HCT116 (cell line): Measurements from ENCODE around the gene CAPN1. TPM values are rescaled to one million over a fixed set of nuclear protein-coding genes. Genes with fewer than 3 reads are reported as not detected.

Source experiments
- ATAC-seq: fragments of 200-7000 bp; cut with Tn5 transposase; 2 replicates; pipeline ENCODE4 v1.9.1; 2020; ENCODE audit warnings: mild to moderate bottlenecking, moderate library complexity
- BruUV-seq: library from RNA; stranded (reverse); fragments of 400-500 nt; replicated peaks from 2 replicates; lab custom pipeline; 2021; lab: Mats Ljungman, UMichigan
- CTCF ChIA-PET: fragments of 300-600 bp; sonication (Branson Sonifier 250); formaldehyde crosslinking; loops from one replicate; lab custom pipeline; 2021; ENCODE audit warnings: antibody characterized with exemption; lab: Charles Lee
- POLR2A ChIA-PET: fragments of 300-600, 350-600 bp; sonication (Branson Sonifier 250); formaldehyde crosslinking; loops from one replicate; lab custom pipeline; 2021; ENCODE audit warnings: antibody characterized with exemption; lab: Charles Lee
- RAD21 ChIA-PET, 2 experiments: fragments of 300-600 bp; sonication (Branson Sonifier 250); formaldehyde crosslinking; loops; one replicate each; lab custom pipeline; 2023; ENCODE audit warnings: low total read pairs in 2 of 2; ENCODE audit not compliant: uncharacterized antibody in 2 of 2, unreplicated experiment in 2 of 2, low non-redundant PET in 1 of 2; lab: Charles Lee
- DNase-seq: peaks from one replicate; pipeline ENCODE4 v3.0.0-alpha.2; 2010; ENCODE audit warnings: low read depth, low spot score
- H2AFZ ChIP-seq: fragments of 200-600 bp; shearing (Covaris generic), sonication (generic); 2 replicates; pipeline ENCODE4 v1.6.1; 2017; ENCODE audit warnings: low read depth, mixed run types, mixed read lengths, antibody characterized with exemption, low read length; ENCODE audit not compliant: poor library complexity, severe bottlenecking
- H3K27ac ChIP-seq: 2 replicates; pipeline ENCODE4 v1.5.1; 2012; ENCODE audit warnings: low read depth, low read length
- H3K27me3 ChIP-seq: fragments of 200-600 bp; sonication (generic); 2 replicates; pipeline ENCODE4 v1.6.1; 2016; ENCODE audit warnings: mixed run types, low read length, mixed read lengths; ENCODE audit not compliant: insufficient read depth
- H3K36me3 ChIP-seq, 2 experiments: fragments of 200-500 bp in 1 of 2; fragments of 200-600 bp in 1 of 2; sonication (Bioruptor generic) in 1 of 2; sonication (generic) in 1 of 2; 2 replicates each; pipeline versions ENCODE4 v1.5.1 to v1.6.1; 2014 to 2016; ENCODE audit warnings: low read length in 2 of 2, inconsistent platforms in 1 of 2, mixed read lengths in 1 of 2, mixed run types in 1 of 2; ENCODE audit not compliant: insufficient read depth in 2 of 2, control insufficient read depth in 1 of 2
- H3K4me1 ChIP-seq, 2 experiments: fragments of 200-600 bp in 1 of 2; sonication (generic) in 1 of 2; 2 replicates each; pipeline versions ENCODE4 v1.5.1 to v1.6.1; 2012 to 2017; ENCODE audit warnings: low read length in 2 of 2, inconsistent platforms in 1 of 2, mild to moderate bottlenecking in 1 of 2, mixed read lengths in 1 of 2, mixed run types in 1 of 2, moderate library complexity in 1 of 2; ENCODE audit not compliant: insufficient read depth in 2 of 2, control insufficient read depth in 1 of 2
- H3K4me2 ChIP-seq: fragments of 200-600 bp; sonication (generic); 2 replicates; pipeline ENCODE4 v1.6.1; 2017; ENCODE audit warnings: mixed run types, low read length, mixed read lengths
- H3K4me3 ChIP-seq, 2 experiments: fragments of 200-600 bp in 1 of 2; sonication (generic) in 1 of 2; replicated peaks in 1 of 2; 2 replicates each; pipeline ENCODE4 v1.5.1; 2011 to 2016; ENCODE audit warnings: low read length in 2 of 2, control low read depth in 1 of 2, low read depth in 1 of 2, mild to moderate bottlenecking in 1 of 2, mixed read lengths in 1 of 2, mixed run types in 1 of 2
- H3K79me2 ChIP-seq: fragments of 200-600 bp; sonication (generic); 2 replicates; pipeline ENCODE4 v1.6.1; 2017; ENCODE audit warnings: mild to moderate bottlenecking, mixed run types, low read length, moderate library complexity, mixed read lengths; ENCODE audit not compliant: insufficient read depth
- H3K9ac ChIP-seq: fragments of 200-600 bp; sonication (generic); 2 replicates; pipeline ENCODE4 v1.6.1; 2016; ENCODE audit warnings: low read length, mixed read lengths
- H3K9me2 ChIP-seq: fragments of 200-600 bp; sonication (generic), shearing (Covaris generic); 2 replicates; pipeline ENCODE4 v1.6.1; 2017; ENCODE audit warnings: mixed run types, mild to moderate bottlenecking, moderate library complexity; ENCODE audit not compliant: insufficient read depth
- H3K9me3 ChIP-seq, 2 experiments: fragments of 200-500 bp in 1 of 2; fragments of 200-600 bp in 1 of 2; sonication (Bioruptor generic) in 1 of 2; sonication (generic) in 1 of 2; 2 replicates each; pipeline ENCODE4 v1.6.1; 2014 to 2017; ENCODE audit warnings: low read length in 2 of 2, mixed read lengths in 2 of 2, inconsistent platforms in 1 of 2, low read depth in 1 of 2, mild to moderate bottlenecking in 1 of 2, mixed run types in 1 of 2, moderate library complexity in 1 of 2; ENCODE audit not compliant: control insufficient read depth in 1 of 2, insufficient read depth in 1 of 2
- H4K20me1 ChIP-seq: fragments of 200-600 bp; sonication (generic), shearing (Covaris generic); 2 replicates; pipeline ENCODE4 v1.6.1; 2017; ENCODE audit warnings: mixed run types, mild to moderate bottlenecking, moderate library complexity; ENCODE audit not compliant: insufficient read depth
- CBX3 ChIP-seq: IDR thresholded peaks from 2 replicates; pipeline ENCODE4 v1.6.1; 2012; ENCODE audit warnings: low read depth
- CEBPB ChIP-seq: IDR thresholded peaks from 2 replicates; pipeline ENCODE4 v1.6.1; 2012; ENCODE audit warnings: low read depth
- CTCF ChIP-seq, 3 experiments: fragments of 200-600 bp in 1 of 3; sonication (generic) in 1 of 3; IDR thresholded peaks in 2 of 3; conservative IDR thresholded peaks in 1 of 3; 2 replicates each; pipeline ENCODE4 v1.5.1; 2012 to 2017; ENCODE audit warnings: low read depth in 2 of 3, low read length in 2 of 3, antibody characterized with exemption in 1 of 3, borderline replicate concordance in 1 of 3, control low read depth in 1 of 3, mild to moderate bottlenecking in 1 of 3, mixed read lengths in 1 of 3, mixed run types in 1 of 3, moderate library complexity in 1 of 3; ENCODE audit not compliant: insufficient read depth in 1 of 3
- EZH2 ChIP-seq: fragments of 200-600 bp; sonication (generic); IDR thresholded peaks from 2 replicates; pipeline ENCODE4 v1.6.1; 2017; ENCODE audit warnings: antibody characterized with exemption, mixed run types
- EZH2phosphoT487 ChIP-seq: fragments of 200-600 bp; IDR thresholded peaks from 2 replicates; pipeline ENCODE4 v1.6.1; 2018; ENCODE audit warnings: antibody characterized with exemption, borderline replicate concordance
- FOSL1 ChIP-seq: IDR thresholded peaks from 2 replicates; pipeline ENCODE4 v1.6.1; 2012; ENCODE audit warnings: low read depth
- JUND ChIP-seq: IDR thresholded peaks from 2 replicates; pipeline ENCODE4 v1.6.1; 2012
- MAX ChIP-seq: IDR thresholded peaks from 2 replicates; pipeline ENCODE4 v1.6.1; 2012
- POLR2A ChIP-seq: IDR thresholded peaks from 2 replicates; pipeline ENCODE4 v1.7.0; 2011; ENCODE audit warnings: borderline replicate concordance; ENCODE audit not compliant: insufficient read depth, insufficient read length; ENCODE audit errors: extremely low read depth
- POLR2AphosphoS5 ChIP-seq: IDR thresholded peaks from 2 replicates; pipeline ENCODE4 v1.6.1; 2011; ENCODE audit warnings: mild to moderate bottlenecking, low read depth, low read length, moderate library complexity
- RAD21 ChIP-seq: IDR thresholded peaks from 2 replicates; pipeline ENCODE4 v1.6.1; 2012; ENCODE audit warnings: low read depth, mild to moderate bottlenecking
- REST ChIP-seq: IDR thresholded peaks from 2 replicates; pipeline ENCODE4 v1.6.1; 2012; ENCODE audit warnings: low read depth
- SIN3A ChIP-seq: IDR thresholded peaks from 2 replicates; pipeline ENCODE4 v1.6.1; 2012; ENCODE audit warnings: low read depth
- SP1 ChIP-seq: IDR thresholded peaks from 2 replicates; pipeline ENCODE4 v1.6.1; 2012; ENCODE audit warnings: low read depth
- SRF ChIP-seq: IDR thresholded peaks from 2 replicates; pipeline ENCODE4 v1.6.1; 2012; ENCODE audit warnings: low read depth
- ZNF274 ChIP-seq: fragments of 200-500 bp; sonication (Bioruptor generic); IDR thresholded peaks from 2 replicates; pipeline ENCODE4 v1.6.1; 2014; ENCODE audit warnings: mild to moderate bottlenecking, low read depth, low read length, inconsistent platforms
- intact Hi-C: fragments of 100-400 bp; cut with micrococcal nuclease; formaldehyde crosslinking; loops from 2 replicates; pipeline ENCODE4 v1.10.0; 2022
- total RNA-seq: library from RNA; stranded (reverse); gene quantifications from one replicate; pipeline ENCODE4 v1.2.1, GENCODE V29; 2021; ENCODE audit not compliant: unreplicated experiment
- TF ChIP-seq, protein P1 (sequence below): IDR thresholded peaks from 2 replicates; pipeline ENCODE4 v1.6.1; 2012

Gene CAPN1
- total RNA-seq, 1 experiment from 2014 or later, result 279 TPM

DNA sequence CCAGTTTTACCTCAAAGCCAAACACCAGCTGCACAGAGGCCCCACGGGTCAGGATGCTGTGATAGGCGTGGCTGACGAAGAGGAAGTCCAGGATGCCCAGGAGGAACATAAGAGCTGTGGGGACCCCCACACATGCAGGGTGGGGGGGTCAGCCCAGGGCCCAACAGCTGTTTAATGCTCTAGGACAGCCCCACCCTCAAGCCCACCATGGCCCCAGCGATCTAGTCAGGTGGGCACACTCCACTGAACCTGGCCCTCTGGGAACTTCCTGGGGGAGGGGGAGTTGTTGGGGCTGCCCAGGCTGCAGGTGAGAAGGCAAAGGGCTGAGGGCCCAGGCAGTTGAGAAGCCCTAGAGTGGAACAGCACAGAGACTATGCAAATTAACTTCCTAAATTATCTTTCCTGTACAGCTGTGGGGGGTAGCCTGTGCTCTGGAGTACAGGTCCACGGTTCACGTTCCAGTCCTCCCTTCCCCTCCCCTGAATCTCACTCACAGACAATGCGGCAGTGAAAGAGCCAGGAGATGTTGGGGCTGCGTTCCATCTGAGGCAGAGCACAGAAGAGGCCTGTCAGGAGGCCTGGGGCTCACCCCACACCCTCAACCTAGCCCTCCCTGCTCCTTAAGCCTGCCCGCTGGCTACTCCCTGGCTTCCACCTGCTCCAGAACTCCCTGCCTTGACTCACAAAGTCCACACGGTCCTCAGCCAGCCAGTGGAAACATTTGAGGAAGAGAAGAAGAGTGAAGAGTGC, 49.3 kb upstream of the CAPN1 start:
- Histone ChIP-seq H4K20me1 (no peaks in the 10 kb centered on the region), H3K9ac (0 out of 2 replicates have a peak overlapping the region, but pooled peaks have one; percentile 89), H3K9me2 (no peaks in the 10 kb centered on the region), H3K79me2 (peaks cover 27% of the 10 kb centered on the region), H3K4me3 (peak overlapping the region; percentile 81 to 98), H3K4me2 (peak overlapping the region; percentile 95), H3K27ac (peak overlapping the region; percentile 42), H3K9me3 (no peaks in the 10 kb centered on the region), H3K36me3 (peaks cover 16 to 39% of the 10 kb centered on the region in 2 experiments; a peak in 3 of 4 replicates), H3K27me3 (no peaks in the 10 kb centered on the region), H3K4me1 (peaks cover 9 to 28% of the 10 kb centered on the region in 2 experiments; a peak in 3 of 4 replicates), H2AFZ (no peak overlapping the region)
- RAD21 ChIA-PET, result no interaction called here
- intact Hi-C loops, result no loop called here
- BruUV-seq, result no TSS peak
- POLR2A ChIA-PET, result interaction anchor here (2.1 to 4.1 kb wide), 2 partner anchors 10 to 11 kb away, joined by 12 to 52 read pairs; partner anchors contain the start of genes FAU and MRPL49
- DNase-seq (no peak), ATAC-seq (no peak)
- TF ChIP-seq RAD21, result no peak
- no peak for TF ChIP-seq CTCF (IDR thresholded peaks at IDR 0.05 in 2 of 3, conservative IDR thresholded peaks at IDR 0.05 in 1 of 3; ENCODE audit: borderline replicate concordance in 1 of 3, insufficient read depth in 1 of 3, low read depth in 2 of 3, low read length in 2 of 3)
- no peak for TF ChIP-seq REST
- no peak for TF ChIP-seq ZNF274
- no peak for TF ChIP-seq POLR2AphosphoS5
- no peak for TF ChIP-seq EZH2phosphoT487
- TF ChIP-seq MAX, result no peak
- TF ChIP-seq, protein P1, sequence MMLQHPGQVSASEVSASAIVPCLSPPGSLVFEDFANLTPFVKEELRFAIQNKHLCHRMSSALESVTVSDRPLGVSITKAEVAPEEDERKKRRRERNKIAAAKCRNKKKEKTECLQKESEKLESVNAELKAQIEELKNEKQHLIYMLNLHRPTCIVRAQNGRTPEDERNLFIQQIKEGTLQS, result no peak
- no peak for TF ChIP-seq SP1
- no peak for TF ChIP-seq CBX3
- no peak for TF ChIP-seq FOSL1
- TF ChIP-seq POLR2A, result no peak
- no peak for TF ChIP-seq JUND
- no peak for TF ChIP-seq SRF
- no peak for TF ChIP-seq SIN3A
- TF ChIP-seq EZH2, result no peak
- no peak for TF ChIP-seq CEBPB
- CTCF ChIA-PET, result no interaction called here
